Inflammatory macrophage treated with lipopolysaccharide for 1 hour (primary cell): ENCODE results near the gene GNB1.
"Not testable (repeated sequence)": the region's sequence is repeated elsewhere in the genome, so short reads cannot be mapped to it uniquely, and the experiment has no call there.

Source experiments
- DNase-seq, 2 donors: peaks; one replicate each; pipeline ENCODE4 v3.0.0-alpha.2; 2020 to 2022

The GNB1 gene

DNA sequence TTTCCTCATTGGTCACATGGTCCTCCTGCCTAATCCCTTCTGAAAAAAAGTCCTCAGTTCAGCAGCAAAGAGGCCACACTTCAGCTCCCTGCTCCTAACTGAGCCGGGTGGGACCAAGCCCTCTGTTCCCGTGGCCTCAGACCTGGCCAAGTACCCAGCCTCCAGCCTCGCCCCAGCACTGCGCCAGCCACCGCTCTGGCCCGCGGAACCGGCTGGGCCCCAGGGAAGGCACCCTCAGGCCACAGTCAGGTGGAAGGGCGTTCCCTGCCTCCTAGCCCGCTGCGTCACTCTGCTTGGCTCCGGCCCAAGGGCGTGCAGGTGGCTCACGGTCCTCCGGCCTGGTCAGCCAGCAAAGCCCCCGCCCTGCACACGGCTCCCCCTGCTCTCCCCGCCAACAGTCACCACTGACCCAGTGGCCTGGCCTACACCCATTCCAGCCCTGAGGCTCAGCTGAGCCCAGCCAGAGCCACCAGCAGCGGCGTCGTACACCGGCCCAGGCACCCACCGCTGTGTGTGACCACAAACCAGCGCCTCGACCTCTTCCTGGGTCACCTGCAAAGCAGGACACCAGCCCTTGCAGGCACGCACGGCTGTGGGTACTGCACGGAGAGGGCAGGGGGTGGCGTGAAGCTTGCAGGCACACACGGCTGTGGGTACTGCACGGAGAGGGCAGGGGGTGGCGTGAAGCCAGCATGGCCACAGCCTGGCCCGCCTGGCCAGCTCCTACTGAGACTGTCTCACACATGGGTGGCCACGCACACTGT lies 132.0 kb downstream of the GNB1 start:
- no peak for DNase-seq

GRCh38 chr1:1758059-1758621 lies 132.7 kb downstream of the GNB1 start:
- no peak for DNase-seq

- DNase-seq: no peak
Observed at GRCh38 chr1:1757422-1758058, 133.3 kb downstream of the GNB1 start.

- DNase-seq: no peak
Observed at GRCh38 chr1:1756661-1757421, 134.0 kb downstream of the GNB1 start.

- no peak for DNase-seq
Observed at GRCh38 chr1:1755852-1756251, 135.0 kb downstream of the GNB1 start.

GRCh38 chr1:1755426-1755825 lies 135.5 kb downstream of the GNB1 start:
- no peak for DNase-seq

GRCh38 chr1:1754051-1754815 lies 136.7 kb downstream of the GNB1 start:
- DNase-seq: no peak

- no peak for DNase-seq
Observed at GRCh38 chr1:1753607-1754005, 137.3 kb downstream of the GNB1 start.

DNA sequence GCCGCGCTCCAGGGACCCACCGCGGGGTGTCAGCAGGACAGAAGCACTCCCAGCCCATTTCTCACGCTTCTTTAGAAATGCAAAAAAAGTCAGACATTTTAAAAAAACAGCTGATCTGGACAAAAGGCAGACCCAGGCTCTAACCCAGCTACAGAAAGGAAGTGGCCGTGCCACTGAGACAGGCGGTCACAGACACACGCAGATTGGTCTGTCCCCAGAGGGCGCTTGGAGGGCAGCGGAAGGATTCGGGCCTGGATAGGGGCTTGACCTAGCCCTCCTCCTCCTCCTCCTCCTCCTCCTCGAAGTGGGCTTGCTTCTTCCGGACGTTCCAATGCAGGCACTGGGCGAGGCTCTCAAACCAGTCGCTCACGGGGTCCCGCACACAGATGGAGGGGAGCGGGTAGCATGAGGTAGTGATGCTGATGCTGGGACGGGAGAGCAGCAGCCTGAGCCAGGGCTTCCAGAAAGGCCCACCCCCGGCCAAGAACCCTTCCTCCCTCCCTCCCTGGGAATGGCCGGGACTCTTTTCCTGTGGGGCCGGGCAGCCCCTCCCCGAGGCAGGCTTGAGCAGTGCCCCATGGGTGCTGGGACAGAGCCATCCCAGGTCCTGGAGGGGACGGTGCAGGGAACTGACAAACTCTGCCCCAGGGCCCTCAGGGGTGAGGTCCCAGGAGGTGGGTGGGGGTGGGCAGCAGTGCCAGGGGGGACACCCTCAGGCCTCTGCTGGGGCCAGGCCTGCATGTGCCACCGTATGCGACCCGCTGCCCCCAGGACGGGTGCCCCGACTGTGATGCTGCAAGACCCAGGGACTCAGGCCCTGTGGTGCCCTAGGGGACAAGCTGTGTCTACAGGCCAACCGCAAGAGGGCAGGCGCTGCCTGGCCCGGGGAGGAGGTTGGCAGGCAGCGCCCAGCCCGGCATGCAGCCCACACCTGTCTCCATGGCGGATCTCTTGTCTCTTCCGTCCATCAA lies 138.0 kb downstream of the GNB1 start:
- no peak for DNase-seq

- DNase-seq: no peak
Observed at GRCh38 chr1:1752190-1752589, 138.7 kb downstream of the GNB1 start.

- DNase-seq: not testable (repeated sequence)
Observed at GRCh38 chr1:1749941-1750340, 140.9 kb downstream of the GNB1 start.

DNA sequence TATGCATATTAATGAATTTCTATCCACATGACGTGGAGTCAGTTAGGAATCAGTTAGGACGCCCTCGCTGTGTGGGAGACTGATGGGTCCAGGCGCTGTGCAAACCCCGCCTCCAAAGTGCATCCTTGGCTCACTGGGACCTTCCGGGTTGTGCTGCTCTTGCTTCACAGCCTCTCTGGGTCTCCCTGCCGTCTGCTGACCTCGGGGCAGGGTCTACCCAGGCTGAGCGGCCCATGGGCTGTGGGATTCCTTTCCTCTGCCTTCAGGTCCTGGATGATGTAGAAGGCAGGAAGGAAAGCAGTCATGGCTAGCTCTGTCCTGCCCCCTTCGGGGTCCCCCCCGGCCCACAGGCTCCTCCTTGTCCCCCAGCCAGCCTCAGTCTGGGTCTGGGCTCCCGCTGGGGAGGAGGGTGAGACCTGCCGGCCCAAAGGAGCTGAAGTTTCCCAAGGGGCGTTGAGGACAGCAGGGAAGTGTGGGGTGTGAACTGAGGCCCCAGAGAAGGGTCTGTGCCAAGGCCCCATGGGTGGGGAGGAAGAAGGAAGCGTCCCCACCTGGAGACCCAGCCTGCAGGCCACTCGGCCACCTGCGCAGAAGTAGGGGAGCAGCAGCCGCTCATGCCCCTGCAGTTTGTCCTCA lies 142.1 kb downstream of the GNB1 start:
- no peak for DNase-seq

GRCh38 chr1:1746566-1746909 lies 144.3 kb downstream of the GNB1 start:
- DNase-seq: not testable (repeated sequence)

GRCh38 chr1:1745651-1746565 lies 145.0 kb downstream of the GNB1 start:
- peak; percentile 52 to 70 for DNase-seq

GRCh38 chr1:1742529-1742928 lies 148.4 kb downstream of the GNB1 start:
- DNase-seq: not testable (repeated sequence)

DNA sequence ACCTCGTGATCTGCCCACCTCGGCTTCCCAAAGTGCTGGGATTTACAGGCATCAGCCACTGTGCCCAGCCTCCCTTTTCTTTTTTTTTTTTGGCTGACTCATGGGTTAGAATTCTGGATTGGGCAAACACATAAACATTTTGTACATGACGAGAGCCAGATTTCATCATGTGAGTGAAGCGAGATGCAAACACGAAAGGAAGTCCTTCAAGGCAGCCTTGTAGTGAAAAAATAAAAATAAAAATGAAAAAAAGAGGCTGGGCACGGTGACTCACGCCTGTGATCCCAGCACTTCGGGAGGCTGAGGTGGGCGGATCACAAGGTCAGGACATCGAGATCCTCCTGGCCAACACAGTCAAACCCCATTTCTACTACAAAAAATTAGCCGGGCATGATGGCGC lies 149.9 kb downstream of the GNB1 start:
- peak; percentile 84 to 95 for DNase-seq

DNA sequence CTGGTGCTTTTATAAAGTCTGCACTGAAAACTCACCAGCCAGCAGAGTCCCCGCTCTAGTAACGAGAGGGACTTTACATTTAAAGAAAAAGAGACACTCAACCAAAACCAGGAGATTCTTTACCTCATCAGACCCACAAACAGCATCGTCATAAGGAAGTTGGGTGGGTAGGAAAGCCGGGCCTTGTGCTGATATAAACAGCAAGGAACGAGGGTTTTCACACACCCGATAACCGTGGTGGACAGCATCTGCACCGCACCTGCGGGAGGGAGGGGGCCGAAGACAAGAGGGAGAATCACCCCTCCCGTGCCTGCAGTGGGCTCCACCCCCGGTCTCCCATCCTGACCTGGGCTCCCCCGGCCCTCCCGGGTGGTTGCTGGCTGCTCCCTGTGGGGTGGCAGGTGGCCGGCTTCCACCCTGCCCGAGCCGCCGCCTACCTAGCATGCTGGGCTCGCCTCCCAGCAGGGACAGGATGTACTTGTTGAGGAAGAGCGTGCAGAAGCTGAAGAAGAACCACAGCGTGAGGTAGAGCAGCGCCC lies 152.0 kb downstream of the GNB1 start:
- DNase-seq: not testable (repeated sequence)

GRCh38 chr1:1737675-1738590 lies 153.0 kb downstream of the GNB1 start:
- not testable (repeated sequence) for DNase-seq
